Hepatocyte (in vitro differentiated cells): ENCODE measurements around the gene PKD1L1. TPM values are rescaled to one million over a fixed set of nuclear protein-coding genes. Genes with fewer than 3 reads are reported as not detected.

Experiments used
- DNase-seq: peaks from one replicate; pipeline ENCODE4 v3.0.0-alpha.2; 2016; ENCODE audit warnings: low spot score
- H2AFZ ChIP-seq: fragments of 200-600 bp; sonication (generic); 2 replicates; pipeline ENCODE4 v1.6.0; 2016; ENCODE audit warnings: antibody characterized with exemption, mild to moderate bottlenecking
- H3K27ac ChIP-seq: fragments of 200-600 bp; sonication (generic); 2 replicates; pipeline ENCODE4 v1.5.1; 2016; ENCODE audit warnings: mild to moderate bottlenecking
- H3K27me3 ChIP-seq: fragments of 200-600 bp; sonication (generic); 2 replicates; pipeline ENCODE4 v1.6.1; 2016
- H3K36me3 ChIP-seq: fragments of 200-600 bp; sonication (generic); replicated peaks from 2 replicates; pipeline ENCODE4 v1.5.1; 2016; ENCODE audit warnings: low read depth; ENCODE audit not compliant: insufficient read depth
- H3K4me1 ChIP-seq: fragments of 200-600 bp; sonication (generic); 2 replicates; pipeline ENCODE4 v1.5.1; 2016; ENCODE audit warnings: mild to moderate bottlenecking, moderate library complexity; ENCODE audit not compliant: insufficient read depth
- H3K4me2 ChIP-seq: fragments of 200-600 bp; sonication (generic); 2 replicates; pipeline ENCODE4 v1.6.0; 2016
- H3K4me3 ChIP-seq: fragments of 200-600 bp; sonication (generic); 2 replicates; pipeline ENCODE4 v1.5.1; 2016; ENCODE audit warnings: mild to moderate bottlenecking
- H3K79me2 ChIP-seq: fragments of 200-600 bp; sonication (generic); 2 replicates; pipeline ENCODE4 v1.6.0; 2017; ENCODE audit warnings: mild to moderate bottlenecking
- H3K9me2 ChIP-seq: fragments of 200-600 bp; sonication (generic); replicated peaks from 2 replicates; pipeline ENCODE4 v1.6.0; 2017; ENCODE audit warnings: mild to moderate bottlenecking; ENCODE audit not compliant: insufficient read depth
- H3K9me3 ChIP-seq: fragments of 200-600 bp; sonication (generic); 2 replicates; pipeline ENCODE4 v1.5.1; 2016; ENCODE audit warnings: low read depth, mild to moderate bottlenecking
- H4K20me1 ChIP-seq: fragments of 200-600 bp; sonication (generic); 2 replicates; pipeline ENCODE4 v1.6.0; 2016; ENCODE audit warnings: mild to moderate bottlenecking; ENCODE audit not compliant: insufficient read depth, poor library complexity, severe bottlenecking
- CTCF ChIP-seq: fragments of 200-600 bp; sonication (generic); IDR thresholded peaks from 2 replicates; pipeline ENCODE4 v1.5.1; 2016; ENCODE audit warnings: antibody characterized with exemption, mild to moderate bottlenecking; ENCODE audit not compliant: poor library complexity
- EZH2 ChIP-seq: fragments of 200-600 bp; sonication (generic); IDR thresholded peaks from 2 replicates; pipeline ENCODE4 v1.6.1; 2016; ENCODE audit warnings: antibody characterized with exemption, mild to moderate bottlenecking, borderline replicate concordance
- EZH2phosphoT487 ChIP-seq: fragments of 200-600 bp; sonication (generic); IDR thresholded peaks from one replicate; pipeline ENCODE4 v1.6.1; 2018; ENCODE audit warnings: antibody characterized with exemption, mild to moderate bottlenecking, low read depth, moderate library complexity; ENCODE audit not compliant: unreplicated experiment, severe bottlenecking
- WGBS: methylation state at CpG from one replicate; pipeline ENCODE4 v1.1.6; 2016; ENCODE audit warnings: low lambda C conversion rate; ENCODE audit errors: missing lambda C conversion rate; 5-methylcytosine and 5-hydroxymethylcytosine counted together
- polyA plus RNA-seq: library from polyadenylated mRNA; unstranded; fragments of >200 nt; fragmentation: Nextera tagmentation; extraction: Ambion mirVana; gene quantifications from 2 replicates; pipeline ENCODE4 v1.2.1, GENCODE V29; 2016
- total RNA-seq: library from RNA; depleted of rRNA; stranded (reverse); fragments of >200 nt; gene quantifications from 2 replicates; pipeline ENCODE4 v1.2.3, GENCODE V29; 2014

The PKD1L1 gene
- total and polyA plus RNA-seq, 2 experiments from 2014 or later, result 0.07 TPM

GRCh38 chr7:47739301-47739875 lies 208.9 kb downstream of the PKD1L1 start:
- TF ChIP-seq EZH2 (no peak), CTCF (no peak), EZH2phosphoT487 (no peak)
- H3K27me3 ChIP-seq, result no peaks in the 10 kb centered on the region
- H3K79me2 ChIP-seq, result no peaks in the 10 kb centered on the region
- no peak overlapping the region for H3K4me2 ChIP-seq
- H4K20me1 ChIP-seq, result no peaks in the 10 kb centered on the region
- no peak overlapping the region for H3K4me3 ChIP-seq
- no peaks in the 10 kb centered on the region for H3K36me3 ChIP-seq
- no peaks in the 10 kb centered on the region for H3K9me2 ChIP-seq
- DNase-seq, result no peak
- WGBS, result 82% methylated on average over 9 of the region's 9 CpGs
- no peak overlapping the region for H2AFZ ChIP-seq
- no peaks in the 10 kb centered on the region for H3K9me3 ChIP-seq
- peaks cover 7% of the 10 kb centered on the region for H3K4me1 ChIP-seq
- H3K27ac ChIP-seq, result no peak overlapping the region

GRCh38 chr7:47738563-47739166 lies 209.6 kb downstream of the PKD1L1 start:
- Histone ChIP-seq H4K20me1 (no peaks in the 10 kb centered on the region), H3K36me3 (no peaks in the 10 kb centered on the region), H3K9me3 (no peaks in the 10 kb centered on the region), H3K4me1 (peaks cover 1% of the 10 kb centered on the region), H2AFZ (no peak overlapping the region), H3K9me2 (no peaks in the 10 kb centered on the region), H3K4me3 (no peak overlapping the region), H3K79me2 (no peaks in the 10 kb centered on the region), H3K27me3 (no peaks in the 10 kb centered on the region), H3K27ac (no peak overlapping the region), H3K4me2 (no peak overlapping the region)
- WGBS, result 71% methylated on average over 6 of the region's 6 CpGs
- DNase-seq, result no peak
- TF ChIP-seq CTCF (no peak), EZH2 (no peak), EZH2phosphoT487 (no peak)

GRCh38 chr7:47737601-47738000 lies 210.7 kb downstream of the PKD1L1 start:
- no peak overlapping the region for H3K4me2 ChIP-seq
- H3K9me2 ChIP-seq, result no peaks in the 10 kb centered on the region
- WGBS, result 85% methylated on average over 4 of the region's 4 CpGs

More at GRCh38 chr7:47737601-47738000, 210.7 kb downstream of the PKD1L1 start:
- Histone ChIP-seq H3K4me3 (no peak overlapping the region), H3K79me2 (no peaks in the 10 kb centered on the region), H3K27ac (no peak overlapping the region), H4K20me1 (no peaks in the 10 kb centered on the region), H2AFZ (no peak overlapping the region), H3K27me3 (no peaks in the 10 kb centered on the region), H3K36me3 (no peaks in the 10 kb centered on the region), H3K9me3 (no peaks in the 10 kb centered on the region), H3K4me1 (no peaks in the 10 kb centered on the region)
- no peak for DNase-seq
- TF ChIP-seq EZH2, result no peak
- no peak for TF ChIP-seq EZH2phosphoT487
- no peak for TF ChIP-seq CTCF
